ENCODE measurements around the gene POU2F2. TPM values are rescaled to one million over a fixed set of nuclear protein-coding genes. Genes with fewer than 3 reads are reported as not detected.
A peak's percentile ranks its signal among the peaks of the same experiment; 100 is the strongest.

The POU2F2 gene
- total RNA-seq, 1 donor from 2014 or later: 6.1 TPM

DNA sequence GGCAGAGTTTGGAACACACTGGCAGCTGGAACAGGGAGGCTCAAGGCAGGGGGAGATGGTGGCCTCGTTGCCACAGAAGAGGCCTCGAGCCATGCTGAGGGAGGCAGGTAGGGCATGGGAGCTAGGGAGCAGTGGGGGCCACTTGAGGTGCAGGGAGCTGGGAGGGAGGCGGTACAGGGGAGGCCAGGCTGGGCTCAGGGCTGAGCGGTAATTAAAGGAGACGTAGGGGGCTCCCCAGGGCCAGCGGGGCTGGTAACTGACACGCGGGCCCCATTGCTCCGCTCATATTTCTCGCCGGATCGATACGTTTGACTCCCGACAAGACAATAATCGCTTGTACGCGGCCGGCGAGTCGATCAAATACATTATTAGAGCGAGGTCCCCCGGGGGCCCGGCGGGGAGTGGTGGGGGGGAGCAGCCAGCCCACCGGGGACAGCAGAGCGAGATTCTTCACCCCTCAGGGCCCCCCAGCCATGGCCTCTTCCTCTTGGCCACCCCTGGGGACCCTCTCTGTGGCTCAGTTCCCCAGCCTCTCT, 2.4 kb upstream of the POU2F2 start:
- Histone ChIP-seq H3K27ac (no peak overlapping the region), H3K36me3 (no peaks in the 10 kb centered on the region), H3K27me3 (peaks cover 22% of the 10 kb centered on the region), H3K9me3 (no peaks in the 10 kb centered on the region), H3K4me1 (peaks cover 9% of the 10 kb centered on the region), H3K4me3 (no peak overlapping the region)
- DNase-seq (no peak), ATAC-seq (no peak)
- intact Hi-C loops (cut with DNase I): loop anchor here (10.0 kb wide), 1 partner anchor 50 kb away; no protein-coding TSS in a partner anchor
- TF ChIP-seq, protein P1, sequence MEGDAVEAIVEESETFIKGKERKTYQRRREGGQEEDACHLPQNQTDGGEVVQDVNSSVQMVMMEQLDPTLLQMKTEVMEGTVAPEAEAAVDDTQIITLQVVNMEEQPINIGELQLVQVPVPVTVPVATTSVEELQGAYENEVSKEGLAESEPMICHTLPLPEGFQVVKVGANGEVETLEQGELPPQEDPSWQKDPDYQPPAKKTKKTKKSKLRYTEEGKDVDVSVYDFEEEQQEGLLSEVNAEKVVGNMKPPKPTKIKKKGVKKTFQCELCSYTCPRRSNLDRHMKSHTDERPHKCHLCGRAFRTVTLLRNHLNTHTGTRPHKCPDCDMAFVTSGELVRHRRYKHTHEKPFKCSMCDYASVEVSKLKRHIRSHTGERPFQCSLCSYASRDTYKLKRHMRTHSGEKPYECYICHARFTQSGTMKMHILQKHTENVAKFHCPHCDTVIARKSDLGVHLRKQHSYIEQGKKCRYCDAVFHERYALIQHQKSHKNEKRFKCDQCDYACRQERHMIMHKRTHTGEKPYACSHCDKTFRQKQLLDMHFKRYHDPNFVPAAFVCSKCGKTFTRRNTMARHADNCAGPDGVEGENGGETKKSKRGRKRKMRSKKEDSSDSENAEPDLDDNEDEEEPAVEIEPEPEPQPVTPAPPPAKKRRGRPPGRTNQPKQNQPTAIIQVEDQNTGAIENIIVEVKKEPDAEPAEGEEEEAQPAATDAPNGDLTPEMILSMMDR (IDR thresholded peaks at IDR 0.05): no peak

DNA sequence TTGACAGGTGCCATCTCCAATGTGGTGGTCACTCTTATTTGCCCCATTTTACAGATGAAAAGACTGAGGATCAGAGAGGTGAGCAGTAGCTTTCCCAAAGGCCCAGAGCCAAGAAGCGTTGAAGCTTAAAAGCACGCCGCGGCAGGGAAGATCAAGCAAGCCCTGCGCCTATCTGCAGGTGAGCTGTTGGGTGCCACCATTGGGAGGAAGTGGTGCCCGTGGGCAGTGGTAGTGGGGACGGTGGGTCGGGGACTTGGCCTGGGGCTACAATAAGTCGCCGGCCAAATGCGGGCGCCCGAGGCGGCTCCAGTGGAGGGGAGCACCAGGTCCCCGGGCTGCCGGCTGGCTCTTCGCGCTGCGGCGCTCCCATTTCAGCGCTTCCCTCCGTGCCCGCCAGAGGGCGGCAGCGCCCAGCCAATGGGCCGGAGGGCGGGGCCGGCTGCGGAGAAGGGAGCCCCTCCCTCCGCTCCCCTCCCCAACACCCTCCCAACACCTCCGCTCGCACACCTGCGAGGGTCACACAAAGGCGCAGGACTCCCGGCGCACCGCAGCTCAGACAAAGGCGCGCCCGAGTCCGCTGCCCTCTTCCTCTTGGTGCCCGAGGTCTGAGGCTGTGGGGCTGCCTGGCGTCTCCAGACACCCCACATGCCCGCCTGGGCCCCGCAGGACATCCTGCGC, 744 bp upstream of the POU2F2 start:
- TF ChIP-seq, protein P1 (IDR thresholded peaks at IDR 0.05): peak; percentile 98
- Histone ChIP-seq H3K27me3 (peaks cover 19% of the 10 kb centered on the region), H3K27ac (no peak overlapping the region), H3K4me1 (peaks cover 9% of the 10 kb centered on the region), H3K9me3 (no peaks in the 10 kb centered on the region), H3K36me3 (no peaks in the 10 kb centered on the region), H3K4me3 (peak overlapping the region; percentile 34)
- peak; percentile 91 for ATAC-seq
- intact Hi-C loops (cut with DNase I): loop anchor here (10.0 kb wide), 1 partner anchor 52 kb away; no protein-coding TSS in a partner anchor
- peak; percentile 84 for DNase-seq

DNA sequence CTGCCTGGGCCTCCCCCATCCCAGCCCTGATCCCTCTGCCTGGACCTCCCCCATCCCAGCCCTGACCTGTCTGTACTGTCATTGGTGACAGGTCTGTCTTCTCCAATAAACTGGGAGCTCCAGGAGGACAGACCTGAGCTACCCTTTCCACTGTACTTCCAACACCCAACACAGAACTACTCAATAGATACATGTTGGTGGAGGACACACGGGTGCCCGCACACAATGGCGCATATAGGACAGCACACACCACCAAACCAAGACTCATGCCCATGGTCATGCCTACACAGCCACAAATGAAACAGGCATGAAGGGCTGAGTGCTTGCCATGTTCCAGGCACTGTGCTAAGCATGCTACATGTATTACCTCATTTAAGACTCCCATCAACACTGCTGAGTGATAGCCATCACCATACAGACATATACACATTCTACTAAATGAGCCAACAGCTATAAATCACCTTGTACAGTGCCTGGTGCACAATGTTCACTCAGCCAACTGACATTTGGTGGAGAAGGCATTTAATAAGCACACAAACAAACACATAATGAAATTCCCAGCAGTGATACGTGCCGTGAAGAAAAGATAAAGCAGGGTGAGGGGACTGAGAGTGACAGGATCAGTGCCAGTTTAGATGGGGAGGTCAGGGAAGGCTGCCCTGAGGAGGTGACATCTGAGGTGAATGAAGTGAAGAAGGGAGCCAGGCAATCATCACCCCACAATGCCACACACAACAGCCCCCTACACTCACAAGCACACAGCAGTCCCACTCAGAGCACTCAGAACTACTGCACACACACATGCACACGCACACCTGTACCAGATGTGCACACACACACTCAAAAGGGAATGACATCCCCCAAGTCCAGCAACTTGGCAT, 857 bp downstream of the POU2F2 start:
- Histone ChIP-seq H3K36me3 (no peaks in the 10 kb centered on the region), H3K27ac (no peak overlapping the region), H3K27me3 (peaks cover 14% of the 10 kb centered on the region), H3K4me3 (peak overlapping the region; percentile 34), H3K9me3 (no peaks in the 10 kb centered on the region), H3K4me1 (peaks cover 9% of the 10 kb centered on the region)
- ATAC-seq: no peak
- DNase-seq: no peak
- TF ChIP-seq, protein P1 (IDR thresholded peaks at IDR 0.05): no peak
- intact Hi-C loops (cut with DNase I): loop anchor here (10.0 kb wide), 1 partner anchor 53 kb away; no protein-coding TSS in a partner anchor

DNA sequence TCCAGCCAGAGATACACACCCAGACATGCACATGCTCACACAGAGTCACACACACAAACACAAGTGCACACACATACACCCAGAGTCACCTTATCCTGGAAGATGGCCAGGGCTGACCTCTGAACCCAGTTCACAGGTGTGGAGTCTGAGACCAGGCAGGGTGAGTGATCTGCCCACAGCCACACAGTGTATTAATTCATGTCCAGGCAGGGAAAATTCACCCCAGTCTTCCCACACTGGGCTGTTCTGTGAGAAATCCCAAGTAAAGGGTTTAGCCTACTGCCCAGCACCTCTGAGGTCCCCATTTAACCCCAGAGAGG, 2.0 kb downstream of the POU2F2 start:
- ATAC-seq (no peak), DNase-seq (no peak)
- intact Hi-C loops (cut with DNase I): loop anchor here (10.0 kb wide), 1 partner anchor 55 kb away; no protein-coding TSS in a partner anchor
- Histone ChIP-seq H3K27me3 (peaks cover 14% of the 10 kb centered on the region), H3K27ac (no peak overlapping the region), H3K4me3 (no peak overlapping the region), H3K36me3 (no peaks in the 10 kb centered on the region), H3K4me1 (peaks cover 9% of the 10 kb centered on the region), H3K9me3 (no peaks in the 10 kb centered on the region)
- TF ChIP-seq, protein P1 (IDR thresholded peaks at IDR 0.05): no peak

DNA sequence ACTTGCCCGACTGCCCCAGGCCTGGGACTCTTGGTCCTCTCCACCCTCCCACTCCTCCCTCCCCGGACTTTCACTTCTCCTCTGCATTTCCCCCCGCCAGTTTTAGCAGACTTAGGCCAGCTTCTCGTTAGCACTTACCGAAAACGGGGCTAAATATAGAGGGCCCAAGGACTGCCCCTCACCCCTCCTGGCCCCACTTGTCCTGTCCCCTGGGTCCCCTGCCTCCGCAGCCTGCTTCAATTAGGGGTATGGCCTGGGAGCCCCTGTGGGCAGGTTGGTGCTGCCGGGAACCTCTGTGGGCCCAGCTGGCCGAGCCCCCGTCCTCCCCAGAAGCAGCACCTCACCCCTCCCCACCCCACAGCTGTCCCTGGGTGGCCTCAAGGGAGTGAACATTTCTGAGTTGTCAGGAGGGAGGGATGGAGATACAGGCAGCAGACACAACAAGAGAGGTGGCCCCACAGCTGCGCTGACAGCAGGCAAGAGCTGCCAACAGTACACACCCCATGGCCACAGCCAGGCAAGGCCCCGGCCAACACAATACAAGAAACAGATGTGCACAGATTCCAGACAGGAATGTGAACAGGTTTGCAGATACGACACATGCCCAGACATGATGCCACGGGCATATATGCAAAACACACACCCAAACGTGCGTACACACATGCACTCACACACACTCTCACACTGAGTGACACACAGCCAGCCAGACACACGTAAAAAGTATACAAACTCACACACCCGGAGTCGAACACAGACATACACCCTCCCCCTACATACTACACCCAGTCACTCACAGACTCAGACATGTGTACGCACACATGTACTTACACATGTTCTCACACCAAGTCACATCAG, 2.6 kb downstream of the POU2F2 start:
- no peaks in the 10 kb centered on the region for H3K36me3 ChIP-seq
- H3K4me3 ChIP-seq: no peak overlapping the region
- no peak overlapping the region for H3K27ac ChIP-seq
- H3K4me1 ChIP-seq: peaks cover 9% of the 10 kb centered on the region
- peaks cover 14% of the 10 kb centered on the region for H3K27me3 ChIP-seq
- ATAC-seq (peak; percentile 66), DNase-seq (no peak)
- intact Hi-C loops (cut with DNase I): loop anchor here (10.0 kb wide), 1 partner anchor 55 kb away; no protein-coding TSS in a partner anchor
- no peaks in the 10 kb centered on the region for H3K9me3 ChIP-seq
- TF ChIP-seq, protein P1 (IDR thresholded peaks at IDR 0.05): no peak
